ENCODE data around the gene CHMP6. TPM values are rescaled to one million over a fixed set of nuclear protein-coding genes. Genes with fewer than 3 reads are reported as not detected.

The CHMP6 gene
- total RNA-seq, 1 experiment from 2014 or later: 15.0 TPM

DNA sequence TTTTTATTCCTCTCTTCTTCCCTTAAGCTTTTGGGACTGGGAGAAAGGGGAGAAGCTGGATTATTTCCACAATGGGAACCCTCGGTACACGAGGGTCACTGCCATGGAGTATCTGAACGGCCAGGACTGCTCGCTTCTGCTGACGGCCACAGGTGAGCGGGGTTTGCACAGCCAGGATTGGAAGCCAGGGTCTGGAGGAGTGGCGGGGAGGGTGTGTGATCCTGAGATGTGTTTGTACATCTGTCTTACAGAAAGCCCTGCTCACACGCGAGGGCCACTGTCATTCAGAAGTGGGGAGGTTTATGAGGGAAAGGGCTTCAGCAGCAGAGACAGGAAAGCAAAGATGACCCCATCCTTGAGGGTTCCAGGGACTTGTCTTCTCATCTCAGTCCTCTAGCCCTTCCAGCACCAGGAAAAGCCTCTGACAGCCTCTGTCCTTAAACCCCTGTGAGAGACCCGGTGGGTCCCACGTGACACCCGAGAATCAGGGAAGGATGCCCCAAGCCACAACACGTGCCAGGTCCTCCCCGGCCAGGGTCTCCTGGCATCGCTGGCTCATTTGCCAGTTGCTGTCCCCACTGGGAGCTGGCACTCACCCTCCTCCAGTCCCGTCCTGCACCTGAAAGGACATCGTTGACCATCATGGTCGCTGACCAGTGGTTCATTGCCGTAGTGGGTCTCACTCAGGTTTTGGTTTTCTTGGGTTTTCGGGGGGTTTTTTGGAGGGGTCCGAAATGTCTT, 44.3 kb upstream of the CHMP6 start:
- POLR2A ChIA-PET: interaction anchor here (0.6 kb wide), 1 partner anchor 757 kb away, joined by 3 read pairs; no protein-coding TSS in a partner anchor
- H3K27me3 Mint-ChIP-seq (ENCODE audit: low read depth): no peaks in the 10 kb centered on the region
- H3K36me3 Mint-ChIP-seq: peaks cover 17% of the 10 kb centered on the region
- TF ChIP-seq, protein P1, sequence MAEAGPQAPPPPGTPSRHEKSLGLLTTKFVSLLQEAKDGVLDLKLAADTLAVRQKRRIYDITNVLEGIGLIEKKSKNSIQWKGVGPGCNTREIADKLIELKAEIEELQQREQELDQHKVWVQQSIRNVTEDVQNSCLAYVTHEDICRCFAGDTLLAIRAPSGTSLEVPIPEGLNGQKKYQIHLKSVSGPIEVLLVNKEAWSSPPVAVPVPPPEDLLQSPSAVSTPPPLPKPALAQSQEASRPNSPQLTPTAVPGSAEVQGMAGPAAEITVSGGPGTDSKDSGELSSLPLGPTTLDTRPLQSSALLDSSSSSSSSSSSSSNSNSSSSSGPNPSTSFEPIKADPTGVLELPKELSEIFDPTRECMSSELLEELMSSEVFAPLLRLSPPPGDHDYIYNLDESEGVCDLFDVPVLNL (CRISPR knock-in tag; IDR thresholded peaks at IDR 0.05; ENCODE audit: borderline replicate concordance, low read depth): no peak
- TF ChIP-seq, protein P2, sequence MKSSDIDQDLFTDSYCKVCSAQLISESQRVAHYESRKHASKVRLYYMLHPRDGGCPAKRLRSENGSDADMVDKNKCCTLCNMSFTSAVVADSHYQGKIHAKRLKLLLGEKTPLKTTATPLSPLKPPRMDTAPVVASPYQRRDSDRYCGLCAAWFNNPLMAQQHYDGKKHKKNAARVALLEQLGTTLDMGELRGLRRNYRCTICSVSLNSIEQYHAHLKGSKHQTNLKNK (CRISPR knock-in tag; IDR thresholded peaks at IDR 0.05): no peak
- TF ChIP-seq, protein P3, sequence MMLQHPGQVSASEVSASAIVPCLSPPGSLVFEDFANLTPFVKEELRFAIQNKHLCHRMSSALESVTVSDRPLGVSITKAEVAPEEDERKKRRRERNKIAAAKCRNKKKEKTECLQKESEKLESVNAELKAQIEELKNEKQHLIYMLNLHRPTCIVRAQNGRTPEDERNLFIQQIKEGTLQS (CRISPR knock-in tag; conservative IDR thresholded peaks at IDR 0.05): no peak
- TF ChIP-seq SP1 (CRISPR knock-in tag; conservative IDR thresholded peaks at IDR 0.05): no peak
- TF ChIP-seq GRHL2 (CRISPR knock-in tag; IDR thresholded peaks at IDR 0.05; ENCODE audit: insufficient replicate concordance, severe bottlenecking): no peak
- no peak for TF ChIP-seq SMAD3 (CRISPR knock-in tag; IDR thresholded peaks at IDR 0.05; ENCODE audit: borderline replicate concordance)
- TF ChIP-seq RORB (CRISPR knock-in tag; IDR thresholded peaks at IDR 0.05): no peak
- TF ChIP-seq ZNF416 (CRISPR knock-in tag; IDR thresholded peaks at IDR 0.05): no peak
- TF ChIP-seq ELF4 (CRISPR knock-in tag; IDR thresholded peaks at IDR 0.05; ENCODE audit: low read depth): no peak
- TF ChIP-seq TP53 (CRISPR knock-in tag; IDR thresholded peaks at IDR 0.05): no peak
- TF ChIP-seq, protein P4, sequence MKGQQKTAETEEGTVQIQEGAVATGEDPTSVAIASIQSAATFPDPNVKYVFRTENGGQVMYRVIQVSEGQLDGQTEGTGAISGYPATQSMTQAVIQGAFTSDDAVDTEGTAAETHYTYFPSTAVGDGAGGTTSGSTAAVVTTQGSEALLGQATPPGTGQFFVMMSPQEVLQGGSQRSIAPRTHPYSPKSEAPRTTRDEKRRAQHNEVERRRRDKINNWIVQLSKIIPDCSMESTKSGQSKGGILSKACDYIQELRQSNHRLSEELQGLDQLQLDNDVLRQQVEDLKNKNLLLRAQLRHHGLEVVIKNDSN (CRISPR knock-in tag; IDR thresholded peaks at IDR 0.05): no peak
- TF ChIP-seq FOXP1 (CRISPR knock-in tag; IDR thresholded peaks at IDR 0.05; ENCODE audit: borderline replicate concordance): no peak
- no peak for TF ChIP-seq CBFB (CRISPR knock-in tag; IDR thresholded peaks at IDR 0.05; ENCODE audit: low read depth)
- peaks cover 8% of the 10 kb centered on the region for H3K9me3 Mint-ChIP-seq
- H3K27ac Mint-ChIP-seq: no peak overlapping the region
- peak; percentile 4 for DNase-seq (ENCODE audit: low spot score)
- CTCF ChIA-PET: no interaction called here
- no peak overlapping the region for H3K4me3 Mint-ChIP-seq
- no peaks in the 10 kb centered on the region for H3K4me1 Mint-ChIP-seq
- no peak for ATAC-seq

DNA sequence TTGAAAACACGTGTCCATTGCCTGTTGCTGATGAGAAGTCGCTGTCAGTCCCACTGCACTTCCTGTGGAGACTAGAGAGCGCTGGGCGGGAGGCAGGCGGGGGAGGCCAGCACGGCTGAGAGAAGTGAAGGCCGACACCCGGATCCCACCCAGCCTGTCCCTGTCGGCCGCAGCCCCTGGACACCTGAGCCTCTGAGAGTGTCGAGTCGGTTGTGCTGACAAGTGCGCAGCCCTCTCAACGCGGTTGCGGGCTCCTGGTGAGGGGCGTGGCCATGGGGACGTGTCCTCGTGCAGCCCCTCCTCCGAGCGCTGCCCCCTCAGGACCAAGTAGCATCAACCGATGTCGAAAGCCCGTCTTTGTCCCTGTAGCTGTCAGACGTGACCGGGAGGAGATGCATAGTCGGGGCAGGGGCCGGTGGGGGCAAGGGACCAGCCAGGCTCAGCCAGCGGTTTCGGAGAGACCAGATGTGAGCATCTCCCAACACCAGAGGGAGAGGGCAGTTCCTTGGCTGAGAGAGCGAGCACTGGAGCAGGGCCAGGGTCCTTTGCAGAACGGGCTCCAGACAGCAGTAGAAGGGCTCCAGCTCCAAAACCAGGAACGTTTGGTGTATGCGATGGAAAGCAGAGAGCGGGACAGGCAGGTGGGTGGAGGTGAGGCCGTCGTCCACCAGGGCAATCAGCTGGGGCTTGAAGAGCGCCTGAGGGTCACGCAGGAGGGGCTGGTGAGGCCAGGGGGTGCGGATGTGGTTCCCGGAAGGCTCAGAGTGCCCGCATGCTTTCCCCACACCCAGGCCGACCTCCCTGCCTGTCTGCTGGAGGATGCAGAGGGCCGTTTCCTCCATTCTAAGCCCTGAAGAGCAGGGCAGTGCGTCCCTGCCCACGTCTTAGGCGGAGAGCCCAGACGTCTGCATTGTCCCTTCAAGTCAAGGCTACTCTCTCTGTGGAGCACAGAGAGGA, 43.3 kb upstream of the CHMP6 start:
- H3K9me3 Mint-ChIP-seq: peaks cover 8% of the 10 kb centered on the region
- ChIA-PET POLR2A (no interaction called here), CTCF (interaction anchor here (0.8 kb wide), 1 partner anchor 11 kb away, joined by 3 read pairs; no protein-coding TSS in a partner anchor)
- no peaks in the 10 kb centered on the region for H3K4me1 Mint-ChIP-seq
- peaks cover 17% of the 10 kb centered on the region for H3K36me3 Mint-ChIP-seq
- no peaks in the 10 kb centered on the region for H3K27me3 Mint-ChIP-seq (ENCODE audit: low read depth)
- ATAC-seq (no peak), DNase-seq (ENCODE audit: low spot score) (peak; percentile 11)
- TF ChIP-seq RORB (CRISPR knock-in tag; IDR thresholded peaks at IDR 0.05) (no peak), NR2C2 (CRISPR knock-in tag; IDR thresholded peaks at IDR 0.05) (no peak), ZNF219 (CRISPR knock-in tag; IDR thresholded peaks at IDR 0.05; ENCODE audit: borderline replicate concordance) (no peak), JAZF1 (CRISPR knock-in tag; IDR thresholded peaks at IDR 0.05) (no peak), ETV6 (CRISPR knock-in tag; IDR thresholded peaks at IDR 0.05) (no peak), NR1H2 (CRISPR knock-in tag; IDR thresholded peaks at IDR 0.05) (no peak)
- TF ChIP-seq, protein P1 (CRISPR knock-in tag; IDR thresholded peaks at IDR 0.05; ENCODE audit: borderline replicate concordance, low read depth): no peak
- TF ChIP-seq, protein P5, sequence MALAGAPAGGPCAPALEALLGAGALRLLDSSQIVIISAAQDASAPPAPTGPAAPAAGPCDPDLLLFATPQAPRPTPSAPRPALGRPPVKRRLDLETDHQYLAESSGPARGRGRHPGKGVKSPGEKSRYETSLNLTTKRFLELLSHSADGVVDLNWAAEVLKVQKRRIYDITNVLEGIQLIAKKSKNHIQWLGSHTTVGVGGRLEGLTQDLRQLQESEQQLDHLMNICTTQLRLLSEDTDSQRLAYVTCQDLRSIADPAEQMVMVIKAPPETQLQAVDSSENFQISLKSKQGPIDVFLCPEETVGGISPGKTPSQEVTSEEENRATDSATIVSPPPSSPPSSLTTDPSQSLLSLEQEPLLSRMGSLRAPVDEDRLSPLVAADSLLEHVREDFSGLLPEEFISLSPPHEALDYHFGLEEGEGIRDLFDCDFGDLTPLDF (CRISPR knock-in tag; IDR thresholded peaks at IDR 0.05): no peak
- TF ChIP-seq, protein P6, sequence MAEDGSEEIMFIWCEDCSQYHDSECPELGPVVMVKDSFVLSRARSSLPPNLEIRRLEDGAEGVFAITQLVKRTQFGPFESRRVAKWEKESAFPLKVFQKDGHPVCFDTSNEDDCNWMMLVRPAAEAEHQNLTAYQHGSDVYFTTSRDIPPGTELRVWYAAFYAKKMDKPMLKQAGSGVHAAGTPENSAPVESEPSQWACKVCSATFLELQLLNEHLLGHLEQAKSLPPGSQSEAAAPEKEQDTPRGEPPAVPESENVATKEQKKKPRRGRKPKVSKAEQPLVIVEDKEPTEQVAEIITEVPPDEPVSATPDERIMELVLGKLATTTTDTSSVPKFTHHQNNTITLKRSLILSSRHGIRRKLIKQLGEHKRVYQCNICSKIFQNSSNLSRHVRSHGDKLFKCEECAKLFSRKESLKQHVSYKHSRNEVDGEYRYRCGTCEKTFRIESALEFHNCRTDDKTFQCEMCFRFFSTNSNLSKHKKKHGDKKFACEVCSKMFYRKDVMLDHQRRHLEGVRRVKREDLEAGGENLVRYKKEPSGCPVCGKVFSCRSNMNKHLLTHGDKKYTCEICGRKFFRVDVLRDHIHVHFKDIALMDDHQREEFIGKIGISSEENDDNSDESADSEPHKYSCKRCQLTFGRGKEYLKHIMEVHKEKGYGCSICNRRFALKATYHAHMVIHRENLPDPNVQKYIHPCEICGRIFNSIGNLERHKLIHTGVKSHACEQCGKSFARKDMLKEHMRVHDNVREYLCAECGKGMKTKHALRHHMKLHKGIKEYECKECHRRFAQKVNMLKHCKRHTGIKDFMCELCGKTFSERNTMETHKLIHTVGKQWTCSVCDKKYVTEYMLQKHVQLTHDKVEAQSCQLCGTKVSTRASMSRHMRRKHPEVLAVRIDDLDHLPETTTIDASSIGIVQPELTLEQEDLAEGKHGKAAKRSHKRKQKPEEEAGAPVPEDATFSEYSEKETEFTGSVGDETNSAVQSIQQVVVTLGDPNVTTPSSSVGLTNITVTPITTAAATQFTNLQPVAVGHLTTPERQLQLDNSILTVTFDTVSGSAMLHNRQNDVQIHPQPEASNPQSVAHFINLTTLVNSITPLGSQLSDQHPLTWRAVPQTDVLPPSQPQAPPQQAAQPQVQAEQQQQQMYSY (CRISPR knock-in tag; IDR thresholded peaks at IDR 0.05): no peak
- TF ChIP-seq, protein P7, sequence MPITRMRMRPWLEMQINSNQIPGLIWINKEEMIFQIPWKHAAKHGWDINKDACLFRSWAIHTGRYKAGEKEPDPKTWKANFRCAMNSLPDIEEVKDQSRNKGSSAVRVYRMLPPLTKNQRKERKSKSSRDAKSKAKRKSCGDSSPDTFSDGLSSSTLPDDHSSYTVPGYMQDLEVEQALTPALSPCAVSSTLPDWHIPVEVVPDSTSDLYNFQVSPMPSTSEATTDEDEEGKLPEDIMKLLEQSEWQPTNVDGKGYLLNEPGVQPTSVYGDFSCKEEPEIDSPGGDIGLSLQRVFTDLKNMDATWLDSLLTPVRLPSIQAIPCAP (CRISPR knock-in tag; IDR thresholded peaks at IDR 0.05): no peak
- H3K4me3 Mint-ChIP-seq: no peak overlapping the region
- no peak overlapping the region for H3K27ac Mint-ChIP-seq

All from WTC11 (cell line).